Measurements from ENCODE around the gene HOXC4. TPM values are rescaled to one million over a fixed set of nuclear protein-coding genes. Genes with fewer than 3 reads are reported as not detected.

The HOXC4 gene
- polyA plus RNA-seq, 3 donors: not detected

DNA sequence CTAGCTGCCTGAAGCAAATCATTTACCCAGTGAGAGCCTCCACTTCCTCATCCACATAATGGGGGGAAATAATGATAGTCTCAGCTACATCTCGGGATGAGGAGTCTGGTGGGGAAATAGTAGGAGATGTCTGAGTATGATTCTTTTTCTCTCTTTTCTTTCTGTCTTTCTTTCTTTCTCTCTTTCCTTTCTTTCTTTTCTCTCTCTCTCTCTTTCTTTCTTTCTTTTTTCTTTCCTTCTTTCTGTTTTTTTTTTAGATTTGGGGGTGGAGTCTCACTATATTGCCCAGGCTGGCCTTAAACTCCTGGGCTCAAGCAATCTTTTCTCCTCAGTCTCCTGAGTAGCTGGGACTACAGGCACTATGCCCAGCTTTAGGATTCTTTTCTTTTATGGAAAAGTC is 12.8 kb downstream of the HOXC4 start:
- Histone ChIP-seq H3K9ac (ENCODE audit: insufficient read depth, low read length, poor library complexity, severe bottlenecking) (no peak overlapping the region), H3K27ac (ENCODE audit: low read depth in 1 of 2, low read length in 2 of 2) (no peak overlapping the region), H2AFZ (ENCODE audit: insufficient read depth, low read depth, low read length, poor library complexity, severe bottlenecking) (no peak overlapping the region), H3K4me1 (ENCODE audit: control insufficient read depth in 1 of 2, insufficient read depth in 2 of 2, low read length in 2 of 2) (no peaks in the 10 kb centered on the region), H3K79me2 (ENCODE audit: insufficient read depth, low read length) (no peaks in the 10 kb centered on the region), H3K27me3 (ENCODE audit: control insufficient read depth in 2 of 2, insufficient read depth in 2 of 2, low read length in 2 of 2) (peaks cover 54 to 59% of the 10 kb centered on the region in 2 donors), H4K20me1 (ENCODE audit: insufficient read depth, low read length) (no peaks in the 10 kb centered on the region), H3K4me2 (replicated peaks; ENCODE audit: extremely low read depth, low read length, poor library complexity, severe bottlenecking) (no peak overlapping the region), H3K36me3 (replicated peaks in 1 of 2; ENCODE audit: control insufficient read depth in 1 of 2, insufficient read depth in 2 of 2, low read length in 2 of 2) (no peaks in the 10 kb centered on the region), H3K4me3 (replicated peaks in 1 of 3; ENCODE audit: low read depth in 2 of 3, low read length in 3 of 3) (no peak overlapping the region), H3K9me3 (replicated peaks in 1 of 2; ENCODE audit: control insufficient read depth in 1 of 2, insufficient read depth in 1 of 2, low read length in 2 of 2) (no peaks in the 10 kb centered on the region)
- intact Hi-C loops (cut with micrococcal nuclease): no loop called here
- TF ChIP-seq, protein P1, sequence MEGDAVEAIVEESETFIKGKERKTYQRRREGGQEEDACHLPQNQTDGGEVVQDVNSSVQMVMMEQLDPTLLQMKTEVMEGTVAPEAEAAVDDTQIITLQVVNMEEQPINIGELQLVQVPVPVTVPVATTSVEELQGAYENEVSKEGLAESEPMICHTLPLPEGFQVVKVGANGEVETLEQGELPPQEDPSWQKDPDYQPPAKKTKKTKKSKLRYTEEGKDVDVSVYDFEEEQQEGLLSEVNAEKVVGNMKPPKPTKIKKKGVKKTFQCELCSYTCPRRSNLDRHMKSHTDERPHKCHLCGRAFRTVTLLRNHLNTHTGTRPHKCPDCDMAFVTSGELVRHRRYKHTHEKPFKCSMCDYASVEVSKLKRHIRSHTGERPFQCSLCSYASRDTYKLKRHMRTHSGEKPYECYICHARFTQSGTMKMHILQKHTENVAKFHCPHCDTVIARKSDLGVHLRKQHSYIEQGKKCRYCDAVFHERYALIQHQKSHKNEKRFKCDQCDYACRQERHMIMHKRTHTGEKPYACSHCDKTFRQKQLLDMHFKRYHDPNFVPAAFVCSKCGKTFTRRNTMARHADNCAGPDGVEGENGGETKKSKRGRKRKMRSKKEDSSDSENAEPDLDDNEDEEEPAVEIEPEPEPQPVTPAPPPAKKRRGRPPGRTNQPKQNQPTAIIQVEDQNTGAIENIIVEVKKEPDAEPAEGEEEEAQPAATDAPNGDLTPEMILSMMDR (IDR thresholded peaks at IDR 0.05): no peak
- Mint-ChIP-seq H3K4me1 (no peaks in the 10 kb centered on the region), H3K4me3 (peak overlapping the region in 1 of 2 donors; percentile 7), H3K36me3 (no peaks in the 10 kb centered on the region), H3K27me3 (ENCODE audit: low read depth in 3 of 3) (peaks cover 61 to 62% (median 61%) of the 10 kb centered on the region in 3 donors), H3K27ac (no peak overlapping the region), H3K9me3 (peaks cover 0 to 3% (median 0%) of the 10 kb centered on the region in 7 donors)
- no CpG with 5 or more reads among the region's 1 CpG for WGBS (ENCODE audit: insufficient coverage)
- no peak for DNase-seq

DNA sequence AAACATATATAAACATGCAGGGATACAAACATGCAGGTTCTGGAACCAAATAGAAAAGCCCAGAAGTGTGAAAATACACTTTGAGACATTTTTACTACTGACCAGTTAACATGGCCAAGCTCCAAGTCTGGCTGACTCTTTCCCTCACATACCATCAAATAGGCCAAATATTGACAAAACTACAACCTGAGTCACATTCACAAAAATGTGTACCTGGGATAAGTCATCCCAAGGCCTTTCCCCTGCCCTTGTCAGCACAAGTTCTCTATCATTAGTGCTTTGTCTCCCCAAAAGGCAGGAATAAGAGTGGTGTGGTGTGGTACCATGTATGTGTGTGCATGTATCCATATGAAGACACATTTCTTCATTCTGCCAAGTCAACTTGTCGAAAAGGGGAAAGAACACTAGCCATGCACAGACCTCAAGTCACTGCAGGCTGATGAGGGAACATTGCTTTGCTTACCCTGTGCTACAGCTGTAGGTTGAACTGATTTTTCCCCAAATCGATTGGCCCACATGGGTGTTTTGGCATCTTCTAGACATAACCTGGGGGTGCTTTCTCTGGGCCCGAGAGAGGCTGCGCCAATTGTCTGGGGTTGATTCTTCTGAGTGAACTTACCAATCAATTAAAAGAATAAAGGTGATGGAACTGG is 14.9 kb downstream of the HOXC4 start:
- Histone ChIP-seq H3K27me3 (ENCODE audit: control insufficient read depth in 2 of 2, insufficient read depth in 2 of 2, low read length in 2 of 2) (peaks cover 45 to 56% of the 10 kb centered on the region in 2 donors), H3K9me3 (replicated peaks in 1 of 2; ENCODE audit: control insufficient read depth in 1 of 2, insufficient read depth in 1 of 2, low read length in 2 of 2) (no peaks in the 10 kb centered on the region), H2AFZ (ENCODE audit: insufficient read depth, low read depth, low read length, poor library complexity, severe bottlenecking) (no peak overlapping the region), H3K36me3 (replicated peaks in 1 of 2; ENCODE audit: control insufficient read depth in 1 of 2, insufficient read depth in 2 of 2, low read length in 2 of 2) (no peaks in the 10 kb centered on the region), H3K79me2 (ENCODE audit: insufficient read depth, low read length) (no peaks in the 10 kb centered on the region), H4K20me1 (ENCODE audit: insufficient read depth, low read length) (no peaks in the 10 kb centered on the region), H3K4me3 (replicated peaks in 1 of 3; ENCODE audit: low read depth in 2 of 3, low read length in 3 of 3) (no peak overlapping the region), H3K4me2 (replicated peaks; ENCODE audit: extremely low read depth, low read length, poor library complexity, severe bottlenecking) (no peak overlapping the region), H3K4me1 (ENCODE audit: control insufficient read depth in 1 of 2, insufficient read depth in 2 of 2, low read length in 2 of 2) (no peaks in the 10 kb centered on the region), H3K27ac (ENCODE audit: low read depth in 1 of 2, low read length in 2 of 2) (no peak overlapping the region), H3K9ac (ENCODE audit: insufficient read depth, low read length, poor library complexity, severe bottlenecking) (no peak overlapping the region)
- Mint-ChIP-seq H3K27me3 (ENCODE audit: low read depth in 3 of 3) (peaks cover 48 to 51% (median 49%) of the 10 kb centered on the region in 3 donors), H3K27ac (no peak overlapping the region), H3K4me1 (no peaks in the 10 kb centered on the region), H3K36me3 (no peaks in the 10 kb centered on the region), H3K9me3 (no peaks in the 10 kb centered on the region), H3K4me3 (no peak overlapping the region)
- 90% methylated on average over 2 of the region's 4 CpGs for WGBS (ENCODE audit: insufficient coverage)
- TF ChIP-seq, protein P1 (IDR thresholded peaks at IDR 0.05): no peak
- intact Hi-C loops (cut with micrococcal nuclease): no loop called here
- DNase-seq: no peak

Data from CD14-positive monocyte (primary cell).